ENCODE data around the gene BCL2L13. TPM values are rescaled to one million over a fixed set of nuclear protein-coding genes. Genes with fewer than 3 reads are reported as not detected.

BCL2L13 gene
- total and polyA plus RNA-seq, 2 experiments from 2014 or later: 34.4 to 38.6 TPM

DNA sequence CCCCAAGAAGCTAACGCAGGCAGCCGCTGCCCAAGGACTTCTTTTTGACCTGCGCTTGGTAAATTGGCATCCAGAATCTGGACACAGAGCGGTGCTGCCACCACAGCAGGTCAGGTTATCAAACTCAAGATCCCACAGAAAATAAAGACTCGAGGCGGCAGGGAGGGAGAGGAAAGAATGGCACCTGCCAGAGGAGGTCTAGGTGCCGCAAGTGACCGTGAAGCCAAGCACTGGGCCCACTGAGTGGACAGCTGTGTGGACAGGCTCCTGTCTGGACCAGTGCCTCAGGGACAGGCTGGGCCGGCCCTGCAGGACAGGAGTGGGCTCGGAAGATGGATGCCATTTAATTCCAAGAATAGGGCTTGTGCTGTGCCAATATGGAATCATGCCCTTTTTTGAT, 108.4 kb downstream of the BCL2L13 start:
- Histone ChIP-seq H4K20me1 (ENCODE audit: insufficient read depth, poor library complexity, severe bottlenecking) (no peaks in the 10 kb centered on the region), H2AFZ (no peak overlapping the region), H3K27ac (no peak overlapping the region), H3K79me2 (no peaks in the 10 kb centered on the region), H3K4me1 (ENCODE audit: insufficient read depth) (no peaks in the 10 kb centered on the region), H3K9me3 (ENCODE audit: low read depth) (no peaks in the 10 kb centered on the region), H3K4me2 (no peak overlapping the region), H3K4me3 (no peak overlapping the region), H3K36me3 (replicated peaks; ENCODE audit: insufficient read depth, low read depth) (no peaks in the 10 kb centered on the region), H3K9me2 (replicated peaks; ENCODE audit: insufficient read depth) (no peaks in the 10 kb centered on the region), H3K27me3 (no peaks in the 10 kb centered on the region)
- DNase-seq (ENCODE audit: low spot score): no peak
- WGBS (ENCODE audit: low lambda C conversion rate, missing lambda C conversion rate): 98% methylated on average over 10 of the region's 10 CpGs
- TF ChIP-seq EZH2phosphoT487 (IDR thresholded peaks at IDR 0.05; ENCODE audit: low read depth, severe bottlenecking, unreplicated experiment) (no peak), EZH2 (IDR thresholded peaks at IDR 0.05; ENCODE audit: borderline replicate concordance) (no peak)
- TF ChIP-seq, protein P1, sequence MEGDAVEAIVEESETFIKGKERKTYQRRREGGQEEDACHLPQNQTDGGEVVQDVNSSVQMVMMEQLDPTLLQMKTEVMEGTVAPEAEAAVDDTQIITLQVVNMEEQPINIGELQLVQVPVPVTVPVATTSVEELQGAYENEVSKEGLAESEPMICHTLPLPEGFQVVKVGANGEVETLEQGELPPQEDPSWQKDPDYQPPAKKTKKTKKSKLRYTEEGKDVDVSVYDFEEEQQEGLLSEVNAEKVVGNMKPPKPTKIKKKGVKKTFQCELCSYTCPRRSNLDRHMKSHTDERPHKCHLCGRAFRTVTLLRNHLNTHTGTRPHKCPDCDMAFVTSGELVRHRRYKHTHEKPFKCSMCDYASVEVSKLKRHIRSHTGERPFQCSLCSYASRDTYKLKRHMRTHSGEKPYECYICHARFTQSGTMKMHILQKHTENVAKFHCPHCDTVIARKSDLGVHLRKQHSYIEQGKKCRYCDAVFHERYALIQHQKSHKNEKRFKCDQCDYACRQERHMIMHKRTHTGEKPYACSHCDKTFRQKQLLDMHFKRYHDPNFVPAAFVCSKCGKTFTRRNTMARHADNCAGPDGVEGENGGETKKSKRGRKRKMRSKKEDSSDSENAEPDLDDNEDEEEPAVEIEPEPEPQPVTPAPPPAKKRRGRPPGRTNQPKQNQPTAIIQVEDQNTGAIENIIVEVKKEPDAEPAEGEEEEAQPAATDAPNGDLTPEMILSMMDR (IDR thresholded peaks at IDR 0.05; ENCODE audit: poor library complexity): no peak

DNA sequence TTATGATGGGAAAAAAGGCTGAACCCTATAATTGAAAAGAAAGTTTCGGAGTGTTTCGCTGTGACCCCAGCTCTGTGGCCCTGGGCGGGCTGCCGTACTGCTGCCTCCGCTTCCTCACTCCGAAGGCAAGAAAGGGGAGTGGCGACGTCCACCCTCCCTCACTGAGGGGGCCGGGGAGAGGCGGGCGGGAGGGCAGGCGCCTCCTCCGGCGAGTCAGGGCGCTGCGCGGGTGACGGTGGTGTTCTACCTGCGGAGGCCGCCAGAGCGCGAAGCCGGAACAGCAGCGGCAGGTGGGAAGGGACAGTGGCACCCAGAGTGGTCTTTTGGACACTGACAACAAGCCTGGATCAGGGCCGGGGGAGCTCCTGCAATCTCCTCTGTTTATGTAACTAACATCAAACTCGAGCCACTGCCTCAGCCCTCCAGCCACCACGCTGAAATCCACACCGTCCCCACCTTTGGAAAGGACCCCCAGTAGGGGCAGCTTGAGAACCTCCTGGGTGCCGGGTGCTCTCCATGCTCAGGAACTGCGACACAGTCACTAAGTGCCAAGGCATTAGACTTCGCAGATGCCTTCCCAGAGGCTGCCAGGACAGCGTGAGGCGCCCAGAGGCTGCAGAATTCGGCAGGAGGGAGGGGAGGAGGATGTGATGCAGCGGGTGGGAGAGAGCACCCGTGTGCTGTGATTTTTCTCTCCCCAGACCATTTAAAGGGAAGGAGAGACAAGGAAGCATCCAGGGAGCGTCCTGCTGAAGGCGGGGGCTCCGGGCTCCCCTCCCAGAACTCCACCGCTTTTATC, 110.2 kb downstream of the BCL2L13 start:
- no peak for TF ChIP-seq EZH2phosphoT487 (IDR thresholded peaks at IDR 0.05; ENCODE audit: low read depth, severe bottlenecking, unreplicated experiment)
- TF ChIP-seq, protein P1 (IDR thresholded peaks at IDR 0.05; ENCODE audit: poor library complexity): peak; percentile 26
- no peak for TF ChIP-seq EZH2 (IDR thresholded peaks at IDR 0.05; ENCODE audit: borderline replicate concordance)
- no peak overlapping the region for H3K4me3 ChIP-seq
- no peak overlapping the region for H3K27ac ChIP-seq
- WGBS (ENCODE audit: low lambda C conversion rate, missing lambda C conversion rate): 56% methylated on average over 40 of the region's 40 CpGs
- no peaks in the 10 kb centered on the region for H3K27me3 ChIP-seq
- peak; percentile 45 for DNase-seq (ENCODE audit: low spot score)
- H3K9me3 ChIP-seq (ENCODE audit: low read depth): no peaks in the 10 kb centered on the region
- no peaks in the 10 kb centered on the region for H3K9me2 ChIP-seq (replicated peaks; ENCODE audit: insufficient read depth)
- H3K79me2 ChIP-seq: no peaks in the 10 kb centered on the region
- peak overlapping the region; percentile 41 for H3K4me2 ChIP-seq
- no peaks in the 10 kb centered on the region for H3K36me3 ChIP-seq (replicated peaks; ENCODE audit: insufficient read depth, low read depth)
- no peaks in the 10 kb centered on the region for H3K4me1 ChIP-seq (ENCODE audit: insufficient read depth)
- no peak overlapping the region for H2AFZ ChIP-seq
- no peaks in the 10 kb centered on the region for H4K20me1 ChIP-seq (ENCODE audit: insufficient read depth, poor library complexity, severe bottlenecking)

DNA sequence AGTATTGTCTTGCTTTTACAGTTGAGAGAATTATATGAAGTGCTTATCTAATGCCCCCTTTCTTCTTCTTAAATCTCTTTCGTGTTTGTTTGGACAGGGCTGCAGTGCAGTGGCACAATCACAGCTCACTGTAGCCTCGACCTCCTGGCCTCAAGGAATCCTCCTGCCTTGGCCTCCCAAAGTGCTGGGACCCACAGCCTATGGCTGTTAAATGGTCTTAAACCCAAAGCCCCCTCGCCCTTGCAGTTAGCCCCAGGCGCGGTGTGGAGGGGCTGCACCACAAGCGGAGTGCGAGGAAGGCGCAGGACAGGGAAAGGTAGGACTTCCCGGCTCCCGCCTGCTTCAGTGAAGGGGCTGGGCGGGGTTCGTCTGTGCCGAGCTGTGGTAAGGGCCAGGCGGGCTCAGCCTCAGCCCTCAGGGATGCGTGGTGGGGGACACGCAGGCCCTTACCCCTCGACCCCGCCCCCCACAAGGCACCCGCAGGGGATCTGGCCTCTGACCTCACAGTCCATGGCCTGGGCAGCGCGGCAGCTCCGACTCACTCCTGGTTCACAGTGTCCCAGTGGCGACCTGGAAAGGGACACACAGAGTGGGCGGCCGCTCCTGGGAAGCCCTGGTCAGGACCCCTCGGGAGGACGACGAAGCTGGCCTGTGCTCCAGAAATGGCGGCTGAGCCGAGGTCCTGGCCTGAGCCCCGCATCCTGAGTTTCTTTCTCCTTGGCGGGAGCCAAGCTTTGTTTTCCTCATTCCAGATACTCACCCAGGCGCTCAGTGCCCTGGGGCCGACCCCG, 111.2 kb downstream of the BCL2L13 start:
- no peak for DNase-seq (ENCODE audit: low spot score)
- Histone ChIP-seq H3K79me2 (no peaks in the 10 kb centered on the region), H4K20me1 (ENCODE audit: insufficient read depth, poor library complexity, severe bottlenecking) (no peaks in the 10 kb centered on the region), H2AFZ (no peak overlapping the region), H3K4me2 (no peak overlapping the region), H3K27ac (no peak overlapping the region), H3K36me3 (replicated peaks; ENCODE audit: insufficient read depth, low read depth) (no peaks in the 10 kb centered on the region), H3K4me3 (no peak overlapping the region), H3K4me1 (ENCODE audit: insufficient read depth) (no peaks in the 10 kb centered on the region), H3K27me3 (no peaks in the 10 kb centered on the region), H3K9me3 (ENCODE audit: low read depth) (no peaks in the 10 kb centered on the region), H3K9me2 (replicated peaks; ENCODE audit: insufficient read depth) (no peaks in the 10 kb centered on the region)
- TF ChIP-seq, protein P1 (IDR thresholded peaks at IDR 0.05; ENCODE audit: poor library complexity): no peak
- TF ChIP-seq EZH2phosphoT487 (IDR thresholded peaks at IDR 0.05; ENCODE audit: low read depth, severe bottlenecking, unreplicated experiment) (no peak), EZH2 (IDR thresholded peaks at IDR 0.05; ENCODE audit: borderline replicate concordance) (no peak)
- 94% methylated on average over 34 of the region's 35 CpGs for WGBS (ENCODE audit: low lambda C conversion rate, missing lambda C conversion rate)

Measured in hepatocyte (in vitro differentiated cells).